Vagina (tissue), 2 donors: ENCODE measurements around the gene HDAC7. TPM values are rescaled to one million over a fixed set of nuclear protein-coding genes. Genes with fewer than 3 reads are reported as not detected.
A peak's percentile ranks its signal among the peaks of the same experiment; 100 is the strongest.

Experiments used
- DNase-seq, 2 donors: peaks; one replicate each; pipeline ENCODE4 v3.0.0-alpha.2; 2017; ENCODE audit errors: extremely low spot score in 2 of 2
- H3K27ac ChIP-seq: fragments of 200-600 bp; sonication (generic); one replicate; pipeline ENCODE4 v1.5.1; 2019
- H3K27me3 ChIP-seq: fragments of 200-600 bp; sonication (generic); one replicate; pipeline ENCODE4 v1.5.1; 2019
- H3K36me3 ChIP-seq, 2 donors: fragments of 200-600 bp; sonication (generic); one replicate each; pipeline ENCODE4 v1.5.1; 2017 to 2019
- H3K4me1 ChIP-seq: fragments of 200-600 bp; sonication (generic); one replicate; pipeline ENCODE4 v1.5.1; 2019
- H3K4me3 ChIP-seq, 2 donors: fragments of 200-600 bp; sonication (generic); 1 replicate in 1 of 2; 2 replicates in 1 of 2; pipeline ENCODE4 v1.5.1; 2016 to 2019
- H3K9me3 ChIP-seq: fragments of 200-600 bp; sonication (generic); one replicate; pipeline ENCODE4 v1.5.1; 2019
- POLR2A ChIP-seq, 2 donors: fragments of 450-650 bp; IDR thresholded peaks; one replicate each; pipeline ENCODE4 v1.6.1; 2017; ENCODE audit warnings: antibody characterized with exemption in 2 of 2, mild to moderate bottlenecking in 2 of 2, moderate library complexity in 2 of 2
- POLR2AphosphoS5 ChIP-seq, 2 donors: sonication (generic); formaldehyde crosslinking; IDR thresholded peaks; one replicate each; pipeline ENCODE4 v1.9.0; 2017; ENCODE audit warnings: antibody characterized with exemption in 2 of 2, mild to moderate bottlenecking in 2 of 2, low read depth in 1 of 2; ENCODE audit not compliant: insufficient read depth in 1 of 2
- intact Hi-C: fragments of 100-400 bp; cut with DNase I; formaldehyde crosslinking; loops from one replicate; pipeline ENCODE4 v1.15.1; 2023
- total RNA-seq: library from RNA; depleted of rRNA; stranded (reverse); fragments of >200 nt; gene quantifications from one replicate; pipeline ENCODE4 v1.2.3, GENCODE V29; 2016
- TF ChIP-seq, protein P1 (sequence below), 3 experiments: fragments of 450-650 bp in 2 of 3; fragments of 200-600 bp in 1 of 3; sonication (generic) in 1 of 3; IDR thresholded peaks; one replicate each; pipeline ENCODE4 v1.5.1; 2017 to 2019; ENCODE audit warnings: antibody characterized with exemption in 3 of 3, mild to moderate bottlenecking in 2 of 3, moderate library complexity in 2 of 3

The HDAC7 gene
- total RNA-seq = 67.0 TPM

DNA sequence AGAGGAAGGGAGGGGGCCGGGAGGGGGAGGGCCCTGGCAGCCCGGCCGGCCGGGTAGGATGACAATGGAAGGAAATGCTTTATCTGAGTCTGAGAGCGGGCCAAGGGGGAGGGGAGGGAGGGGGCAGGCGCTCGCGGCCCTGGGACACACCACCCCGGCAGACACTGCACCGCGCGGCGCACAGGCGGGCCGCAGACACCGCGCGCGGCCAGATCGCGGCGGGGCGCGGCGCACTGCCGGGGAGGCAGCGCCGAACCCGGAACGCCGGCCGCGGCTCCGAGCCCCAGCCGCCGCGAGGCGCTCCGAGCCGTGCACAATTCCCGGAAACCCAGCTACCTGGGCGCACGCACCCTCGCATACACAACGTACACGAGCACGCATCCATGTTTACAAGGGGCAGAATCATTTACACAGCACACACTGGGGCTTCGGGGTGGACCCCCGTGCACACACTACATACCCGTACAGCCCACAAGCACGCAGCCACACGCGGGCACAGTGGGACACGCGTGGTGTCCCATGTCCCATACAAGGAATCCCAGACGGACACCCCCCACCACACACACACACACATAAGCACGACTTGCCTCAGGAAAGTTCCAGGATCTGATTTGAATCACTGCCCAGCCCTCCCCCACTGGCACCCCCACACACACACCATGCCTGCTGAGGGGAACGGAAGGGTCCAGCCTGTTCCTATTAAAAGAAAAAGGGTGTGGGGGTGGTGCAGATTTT, at the start of gene HDAC7:
HDAC7 (minus strand) TSS at position 8 of the 735 bp plus-strand sequence. CDS start 118 bp downstream, outside the sequence.
- Histone ChIP-seq H3K4me3 (peak within 1 kb of the TSS; percentile 79 to 96), H3K4me1 (peaks cover 84% of the 10 kb centered on the region), H3K9me3 (no peaks in the 10 kb centered on the region), H3K27me3 (no peaks in the 10 kb centered on the region), H3K36me3 (no peaks in the 10 kb centered on the region), H3K27ac (peak within 1 kb of the TSS; percentile 99)
- DNase-seq = no peak
- intact Hi-C loops = no loop called here
- TF ChIP-seq, protein P1, sequence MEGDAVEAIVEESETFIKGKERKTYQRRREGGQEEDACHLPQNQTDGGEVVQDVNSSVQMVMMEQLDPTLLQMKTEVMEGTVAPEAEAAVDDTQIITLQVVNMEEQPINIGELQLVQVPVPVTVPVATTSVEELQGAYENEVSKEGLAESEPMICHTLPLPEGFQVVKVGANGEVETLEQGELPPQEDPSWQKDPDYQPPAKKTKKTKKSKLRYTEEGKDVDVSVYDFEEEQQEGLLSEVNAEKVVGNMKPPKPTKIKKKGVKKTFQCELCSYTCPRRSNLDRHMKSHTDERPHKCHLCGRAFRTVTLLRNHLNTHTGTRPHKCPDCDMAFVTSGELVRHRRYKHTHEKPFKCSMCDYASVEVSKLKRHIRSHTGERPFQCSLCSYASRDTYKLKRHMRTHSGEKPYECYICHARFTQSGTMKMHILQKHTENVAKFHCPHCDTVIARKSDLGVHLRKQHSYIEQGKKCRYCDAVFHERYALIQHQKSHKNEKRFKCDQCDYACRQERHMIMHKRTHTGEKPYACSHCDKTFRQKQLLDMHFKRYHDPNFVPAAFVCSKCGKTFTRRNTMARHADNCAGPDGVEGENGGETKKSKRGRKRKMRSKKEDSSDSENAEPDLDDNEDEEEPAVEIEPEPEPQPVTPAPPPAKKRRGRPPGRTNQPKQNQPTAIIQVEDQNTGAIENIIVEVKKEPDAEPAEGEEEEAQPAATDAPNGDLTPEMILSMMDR (IDR thresholded peaks at IDR 0.05) = no peak
- TF ChIP-seq POLR2AphosphoS5 (IDR thresholded peaks at IDR 0.05; ENCODE audit: insufficient read depth in 1 of 2, low read depth in 1 of 2) (peak in 1 of 2 donors; percentile 35), POLR2A (IDR thresholded peaks at IDR 0.05) (peak in 1 of 2 donors; percentile 84)

DNA sequence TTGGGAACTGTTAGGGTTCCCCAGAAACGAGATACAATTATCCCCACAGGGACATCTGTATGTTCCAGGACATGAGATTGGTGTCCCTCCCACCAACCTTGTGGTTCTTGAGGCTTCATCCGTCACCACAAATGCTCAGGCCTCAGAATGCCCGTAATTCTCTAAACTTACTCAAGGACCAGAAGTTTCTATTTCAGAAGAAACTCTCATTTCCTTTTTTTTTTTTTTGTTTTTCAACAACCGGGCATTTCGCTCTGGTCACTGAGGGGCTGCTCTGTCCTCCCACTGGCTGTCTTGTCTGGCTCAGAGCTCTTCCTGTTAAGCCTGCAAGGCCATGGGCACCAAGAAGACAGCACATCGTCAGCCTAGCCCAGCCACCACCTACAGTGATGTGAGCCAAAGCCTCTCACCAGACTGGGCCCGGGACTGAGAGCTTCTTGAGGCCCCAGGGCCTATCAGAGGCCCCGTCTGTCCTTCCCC, 48.9 kb upstream of the HDAC7 start:
- DNase-seq = no peak
- H3K27ac ChIP-seq = no peak overlapping the region
- no peaks in the 10 kb centered on the region for H3K9me3 ChIP-seq
- H3K4me3 ChIP-seq = no peak overlapping the region
- H3K27me3 ChIP-seq = no peaks in the 10 kb centered on the region
- peaks cover 22% of the 10 kb centered on the region for H3K4me1 ChIP-seq
- intact Hi-C loops = no loop called here
- H3K36me3 ChIP-seq = no peaks in the 10 kb centered on the region
- TF ChIP-seq, protein P1 (IDR thresholded peaks at IDR 0.05) = no peak
- TF ChIP-seq POLR2A (IDR thresholded peaks at IDR 0.05) (no peak), POLR2AphosphoS5 (IDR thresholded peaks at IDR 0.05; ENCODE audit: insufficient read depth in 1 of 2, low read depth in 1 of 2) (no peak)

DNA sequence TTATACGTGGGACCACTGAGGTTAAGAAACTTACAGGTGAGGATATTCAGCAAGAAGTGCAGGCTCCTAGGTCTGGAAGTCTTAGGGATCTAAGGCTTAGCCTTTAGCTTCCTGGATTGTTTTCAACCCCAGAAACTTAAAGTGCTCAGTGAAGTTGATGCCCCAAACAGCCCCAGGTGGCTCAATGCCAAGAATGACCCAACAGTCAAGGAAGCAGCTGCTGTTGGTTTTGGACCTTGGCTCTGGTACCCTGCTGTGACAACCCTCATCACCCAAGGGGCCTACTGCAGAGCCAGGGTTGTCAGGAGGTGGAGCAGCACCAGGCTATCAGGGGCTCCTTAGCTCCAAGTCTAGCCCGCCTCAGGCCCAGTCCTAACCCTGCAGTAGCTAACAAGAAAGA, 48.3 kb upstream of the HDAC7 start:
- H3K27ac ChIP-seq = no peak overlapping the region
- no peak overlapping the region for H3K4me3 ChIP-seq
- no peaks in the 10 kb centered on the region for H3K9me3 ChIP-seq
- H3K36me3 ChIP-seq = no peaks in the 10 kb centered on the region
- H3K27me3 ChIP-seq = no peaks in the 10 kb centered on the region
- intact Hi-C loops = no loop called here
- TF ChIP-seq, protein P1 (IDR thresholded peaks at IDR 0.05) = no peak
- TF ChIP-seq POLR2AphosphoS5 (IDR thresholded peaks at IDR 0.05; ENCODE audit: insufficient read depth in 1 of 2, low read depth in 1 of 2) (no peak), POLR2A (IDR thresholded peaks at IDR 0.05) (no peak)
- DNase-seq = no peak
- peaks cover 25% of the 10 kb centered on the region for H3K4me1 ChIP-seq

DNA sequence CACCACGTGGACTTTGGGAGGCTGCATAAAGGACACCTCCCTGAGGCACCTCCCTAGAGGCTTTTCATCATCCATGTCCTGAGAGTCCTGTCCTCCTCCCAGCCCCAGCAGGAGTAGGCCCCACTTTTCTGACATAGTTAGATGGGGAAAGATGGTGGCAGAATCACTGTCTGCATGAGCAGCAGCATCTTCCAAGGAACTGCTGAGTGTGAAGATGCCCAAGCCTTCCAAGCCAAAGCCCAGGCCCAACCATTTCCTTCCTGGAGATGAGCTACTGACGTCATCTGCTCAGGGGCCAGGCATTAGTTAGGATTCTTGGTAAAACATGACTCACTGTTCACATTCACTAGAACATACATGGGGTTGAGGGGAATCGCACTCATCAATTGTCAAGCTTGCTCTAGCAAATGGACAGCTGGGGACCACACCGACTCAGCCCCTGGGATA, 47.8 kb upstream of the HDAC7 start:
- no peaks in the 10 kb centered on the region for H3K27me3 ChIP-seq
- TF ChIP-seq POLR2A (IDR thresholded peaks at IDR 0.05) (no peak), POLR2AphosphoS5 (IDR thresholded peaks at IDR 0.05; ENCODE audit: insufficient read depth in 1 of 2, low read depth in 1 of 2) (no peak)
- TF ChIP-seq, protein P1 (IDR thresholded peaks at IDR 0.05) = no peak
- H3K4me3 ChIP-seq = no peak overlapping the region
- no peak for DNase-seq
- no peaks in the 10 kb centered on the region for H3K9me3 ChIP-seq
- intact Hi-C loops = no loop called here
- H3K4me1 ChIP-seq = peaks cover 27% of the 10 kb centered on the region
- H3K36me3 ChIP-seq = no peaks in the 10 kb centered on the region
- no peak overlapping the region for H3K27ac ChIP-seq

DNA sequence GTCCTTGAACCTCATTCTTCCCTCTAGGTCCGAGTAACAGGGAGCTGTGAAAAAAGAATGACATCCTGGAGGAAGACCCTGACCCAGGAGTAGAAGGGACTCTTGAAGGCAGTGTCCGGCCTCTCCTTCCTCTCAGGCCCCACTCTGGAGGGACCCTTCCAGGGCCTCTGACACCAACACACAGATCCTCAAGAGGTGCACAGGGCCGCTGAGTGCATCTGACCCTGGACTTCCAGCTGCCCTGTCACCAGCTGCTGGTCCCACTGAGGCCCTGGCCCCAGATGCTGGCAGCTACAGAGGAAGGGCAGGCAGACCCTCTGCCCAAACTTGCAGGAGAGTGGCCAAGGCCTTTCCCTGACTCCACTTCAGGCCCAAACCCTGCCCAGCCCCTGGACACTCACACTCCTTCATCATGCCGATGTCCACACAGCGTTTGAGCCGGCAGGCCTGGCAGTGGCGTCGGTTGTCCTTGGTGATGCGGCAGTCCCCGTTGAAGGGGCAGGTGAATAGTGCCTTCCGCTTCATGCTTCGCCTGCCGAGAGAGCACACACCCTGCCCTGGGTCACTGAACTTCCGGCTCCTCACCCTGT, 45.0 kb upstream of the HDAC7 start:
- Histone ChIP-seq H3K27me3 (no peaks in the 10 kb centered on the region), H3K4me1 (peaks cover 15% of the 10 kb centered on the region), H3K4me3 (no peak overlapping the region), H3K27ac (peak overlapping the region; percentile 23), H3K36me3 (no peaks in the 10 kb centered on the region), H3K9me3 (no peaks in the 10 kb centered on the region)
- DNase-seq = no peak
- no peak for TF ChIP-seq POLR2A (IDR thresholded peaks at IDR 0.05)
- TF ChIP-seq, protein P1 (IDR thresholded peaks at IDR 0.05) = no peak
- TF ChIP-seq POLR2AphosphoS5 (IDR thresholded peaks at IDR 0.05; ENCODE audit: insufficient read depth in 1 of 2, low read depth in 1 of 2) = no peak
- intact Hi-C loops = no loop called here
